SK-N-SH (cell line): Measurements from ENCODE around the gene MACROD2. TPM values are rescaled to one million over a fixed set of nuclear protein-coding genes. Genes with fewer than 3 reads are reported as not detected.

ENCODE experiments used
- CTCF ChIA-PET: fragments of 300-600, 350-600 bp; formaldehyde crosslinking; extraction: SDS; loops from one replicate; lab custom pipeline; 2021; lab: Yijun Ruan, JAX
- POLR2A ChIA-PET: fragments of 350-600 bp; sonication (Branson Sonifier 250); formaldehyde crosslinking; extraction: SDS; loops from one replicate; lab custom pipeline; 2020; ENCODE audit warnings: antibody characterized with exemption, inconsistent platforms; lab: Yijun Ruan, JAX
- DNase-seq: peaks from one replicate; pipeline ENCODE4 v3.0.0; 2012
- H2AFZ ChIP-seq: fragments of 200-600 bp; sonication (generic); 2 replicates; pipeline ENCODE4 v1.8.1; 2016; ENCODE audit warnings: antibody characterized with exemption, mild to moderate bottlenecking, low read depth
- H3F3A ChIP-seq: fragments of 200-600 bp; sonication (generic); replicated peaks from 2 replicates; pipeline ENCODE3; 2016; ENCODE audit warnings: antibody characterized with exemption, mild to moderate bottlenecking; ENCODE audit not compliant: insufficient read depth
- H3K27ac ChIP-seq, 2 experiments: fragments of 200-500 bp in 1 of 2; fragments of 200-600 bp in 1 of 2; sonication (Bioruptor generic) in 1 of 2; sonication (generic), shearing (Covaris generic) in 1 of 2; 2 replicates each; pipeline versions ENCODE4 v1.5.1 to v1.6.1; 2014 to 2016; ENCODE audit warnings: low read depth in 2 of 2, inconsistent platforms in 1 of 2, low read length in 1 of 2, mild to moderate bottlenecking in 1 of 2, mixed read lengths in 1 of 2
- H3K27me3 ChIP-seq: fragments of 200-600 bp; sonication (generic), shearing (Covaris generic); 2 replicates; pipeline ENCODE4 v1.6.1; 2016; ENCODE audit warnings: mixed run types; ENCODE audit not compliant: insufficient read depth
- H3K36me3 ChIP-seq, 2 experiments: fragments of 200-500 bp in 1 of 2; fragments of 200-600 bp in 1 of 2; sonication (Bioruptor generic) in 1 of 2; sonication (generic) in 1 of 2; replicated peaks in 1 of 2; 2 replicates each; pipeline versions ENCODE3 to v1.5.1; 2014 to 2016; ENCODE audit warnings: low read length in 1 of 2, mild to moderate bottlenecking in 1 of 2; ENCODE audit not compliant: insufficient read depth in 2 of 2, control insufficient read depth in 1 of 2
- H3K4me1 ChIP-seq, 2 experiments: fragments of 200-500 bp in 1 of 2; fragments of 200-600 bp in 1 of 2; sonication (Bioruptor generic) in 1 of 2; sonication (generic), shearing (Covaris generic) in 1 of 2; 2 replicates each; pipeline versions ENCODE4 v1.5.1 to v1.6.1; 2014 to 2016; ENCODE audit warnings: low read depth in 1 of 2, low read length in 1 of 2, mixed run types in 1 of 2; ENCODE audit not compliant: insufficient read depth in 2 of 2, control insufficient read depth in 1 of 2
- H3K4me2 ChIP-seq: fragments of 200-600 bp; sonication (generic), shearing (Covaris generic); 2 replicates; pipeline ENCODE4 v1.6.1; 2017; ENCODE audit warnings: mixed run types
- H3K4me3 ChIP-seq, 2 experiments: fragments of 200-500 bp in 1 of 2; fragments of 200-600 bp in 1 of 2; sonication (Bioruptor generic) in 1 of 2; sonication (generic), shearing (Covaris generic) in 1 of 2; 2 replicates each; pipeline versions ENCODE4 v1.5.1 to v1.8.1; 2014 to 2016; ENCODE audit warnings: low read depth in 2 of 2, inconsistent platforms in 1 of 2, low read length in 1 of 2, mild to moderate bottlenecking in 1 of 2, mixed read lengths in 1 of 2, moderate library complexity in 1 of 2
- H3K79me2 ChIP-seq: fragments of 200-600 bp; sonication (generic); 2 replicates; pipeline ENCODE4 v1.8.1; 2017; ENCODE audit warnings: mild to moderate bottlenecking; ENCODE audit not compliant: insufficient read depth
- H3K9ac ChIP-seq: fragments of 200-600 bp; sonication (generic); 2 replicates; pipeline ENCODE4 v1.6.1; 2017; ENCODE audit warnings: mixed run types
- H3K9me2 ChIP-seq: fragments of 200-600 bp; sonication (generic); 2 replicates; pipeline ENCODE4 v1.6.1; 2017; ENCODE audit warnings: mixed run types
- H3K9me3 ChIP-seq: fragments of 200-600 bp; sonication (generic); 2 replicates; pipeline ENCODE4 v1.6.1; 2017; ENCODE audit warnings: mixed run types, mild to moderate bottlenecking, moderate library complexity
- H4K20me1 ChIP-seq: fragments of 200-600 bp; sonication (generic); 2 replicates; pipeline ENCODE4 v1.6.1; 2017; ENCODE audit warnings: mild to moderate bottlenecking, mixed run types; ENCODE audit not compliant: insufficient read depth
- CTCF ChIP-seq: fragments of 200-600 bp; sonication (generic); IDR thresholded peaks from 2 replicates; pipeline ENCODE4 v1.6.1; 2017; ENCODE audit warnings: antibody characterized with exemption, mild to moderate bottlenecking, moderate library complexity
- ELF1 ChIP-seq: IDR thresholded peaks from 2 replicates; pipeline ENCODE4 v1.4.0; 2012
- FOSL2 ChIP-seq: IDR thresholded peaks from 2 replicates; pipeline ENCODE4 v1.4.0; 2012; ENCODE audit warnings: low read depth, mild to moderate bottlenecking, moderate library complexity, borderline replicate concordance
- FOXJ3 ChIP-seq: sonication (generic); formaldehyde crosslinking; IDR thresholded peaks from 2 replicates; pipeline ENCODE4 v1.5.1; 2020; ENCODE audit warnings: mild to moderate bottlenecking, missing genetic modification reagents
- FOXM1 ChIP-seq: IDR thresholded peaks from 2 replicates; pipeline ENCODE4 v1.4.0; 2012; ENCODE audit warnings: low read depth, mild to moderate bottlenecking
- GATA2 ChIP-seq: sonication (generic); formaldehyde crosslinking; IDR thresholded peaks from 2 replicates; pipeline ENCODE4 v1.5.0; 2020; ENCODE audit warnings: mild to moderate bottlenecking, missing genetic modification reagents
- IRF3 ChIP-seq: fragments of 150-350 bp; IDR thresholded peaks from 2 replicates; pipeline ENCODE4 v1.6.1; 2016; ENCODE audit warnings: mild to moderate bottlenecking, low read depth, low read length
- JUND ChIP-seq: IDR thresholded peaks from 2 replicates; pipeline ENCODE4 v1.4.0; 2012
- MAX ChIP-seq: IDR thresholded peaks from 2 replicates; pipeline ENCODE4 v1.4.0; 2012; ENCODE audit warnings: low read depth
- MXI1 ChIP-seq: IDR thresholded peaks from 2 replicates; pipeline ENCODE4 v1.6.1; 2012; ENCODE audit warnings: mild to moderate bottlenecking, low read depth, low read length, improper control_type of control experiment
- NFIC ChIP-seq: IDR thresholded peaks from 2 replicates; pipeline ENCODE4 v1.4.0; 2012; ENCODE audit warnings: borderline replicate concordance
- RAD21 ChIP-seq: IDR thresholded peaks from 2 replicates; pipeline ENCODE4 v1.6.1; 2012; ENCODE audit warnings: mild to moderate bottlenecking, low read length
- REST ChIP-seq: IDR thresholded peaks from 2 replicates; pipeline ENCODE4 v1.6.1; 2012; ENCODE audit warnings: mild to moderate bottlenecking, low read depth, low read length, moderate library complexity
- SIN3A ChIP-seq: IDR thresholded peaks from 2 replicates; pipeline ENCODE4 v1.6.1; 2012; ENCODE audit warnings: low read depth, mild to moderate bottlenecking, low read length, moderate library complexity, borderline replicate concordance
- SMC3 ChIP-seq: IDR thresholded peaks from 2 replicates; pipeline ENCODE4 v1.6.1; 2012; ENCODE audit warnings: low read depth, low read length, improper control_type of control experiment
- TEAD4 ChIP-seq: IDR thresholded peaks from 2 replicates; pipeline ENCODE4 v1.4.0; 2012; ENCODE audit warnings: mild to moderate bottlenecking, borderline replicate concordance; ENCODE audit not compliant: insufficient read depth
- YY1 ChIP-seq: IDR thresholded peaks from 2 replicates; pipeline ENCODE4 v1.4.0; 2012; ENCODE audit warnings: low read depth, mild to moderate bottlenecking
- ZBTB33 ChIP-seq: IDR thresholded peaks from 2 replicates; pipeline ENCODE4 v1.4.0; 2012; ENCODE audit warnings: low read depth, borderline replicate concordance
- WGBS: methylation state at CpG from one replicate; pipeline ENCODE4 v1.1.6; 2017; ENCODE audit warnings: low lambda C conversion rate; 5-methylcytosine and 5-hydroxymethylcytosine counted together
- polyA plus RNA-seq, 3 experiments: library from polyadenylated mRNA; depleted of rRNA; stranded (reverse); fragments of >200 nt; gene quantifications; 2 replicates each; pipeline ENCODE4 v1.2.3, GENCODE V29; 2012

The MACROD2 gene
- polyA plus RNA-seq, 1 of the 3 experiments (the other 2 are of a cell fraction): 0.33 TPM

- no peak overlapping the region for H3K9ac ChIP-seq
- TF ChIP-seq IRF3 (no peak), NFIC (no peak), MXI1 (no peak), MAX (no peak), YY1 (no peak), FOXJ3 (CRISPR knock-in tag) (no peak), JUND (no peak)
- H3K27me3 ChIP-seq: no peaks in the 10 kb centered on the region
- DNase-seq: no peak
- WGBS: 96% methylated on average over 1 of the region's 1 CpG
- CTCF ChIA-PET: no interaction called here
- POLR2A ChIA-PET: no interaction called here
- H3K4me1 ChIP-seq: no peaks in the 10 kb centered on the region
- H3K4me3 ChIP-seq: no peak overlapping the region
- no peaks in the 10 kb centered on the region for H4K20me1 ChIP-seq
- H2AFZ ChIP-seq: no peak overlapping the region
- no peak overlapping the region for H3K4me2 ChIP-seq
- no peaks in the 10 kb centered on the region for H3K9me3 ChIP-seq
- H3K9me2 ChIP-seq: no peaks in the 10 kb centered on the region
- no peaks in the 10 kb centered on the region for H3K36me3 ChIP-seq
- H3K27ac ChIP-seq: no peak overlapping the region
- no peaks in the 10 kb centered on the region for H3F3A ChIP-seq
- no peaks in the 10 kb centered on the region for H3K79me2 ChIP-seq
Measured at GRCh38 chr20:14491436-14491835, 496.1 kb downstream of the MACROD2 start.

- Histone ChIP-seq H3K9ac (no peak overlapping the region), H3K36me3 (no peaks in the 10 kb centered on the region), H3K4me1 (peaks cover 0 to 3% of the 10 kb centered on the region in 2 experiments; a peak in 2 of 4 replicates), H3K4me3 (no peak overlapping the region), H3K9me2 (no peaks in the 10 kb centered on the region), H3F3A (no peaks in the 10 kb centered on the region), H3K27me3 (no peaks in the 10 kb centered on the region), H3K79me2 (no peaks in the 10 kb centered on the region), H3K27ac (no peak overlapping the region), H4K20me1 (no peaks in the 10 kb centered on the region), H3K4me2 (no peak overlapping the region), H3K9me3 (no peaks in the 10 kb centered on the region), H2AFZ (no peak overlapping the region)
- ChIA-PET POLR2A (no interaction called here), CTCF (interaction anchor here (0.9 kb wide), 1 partner anchor 19 kb away, joined by 3 read pairs; no protein-coding TSS in a partner anchor)
- WGBS: 64% methylated on average over 1 of the region's 1 CpG
- no peak for DNase-seq
- TF ChIP-seq RAD21 (no peak), REST (no peak), MXI1 (no peak), NFIC (no peak), GATA2 (CRISPR knock-in tag) (no peak), TEAD4 (no peak), ELF1 (no peak), FOXJ3 (CRISPR knock-in tag) (no peak), CTCF (no peak), SIN3A (no peak), ZBTB33 (no peak), SMC3 (no peak), IRF3 (no peak), YY1 (no peak), FOSL2 (no peak), FOXM1 (no peak)
Measured at GRCh38 chr20:14493408-14493807, 498.1 kb downstream of the MACROD2 start.
